ENCODE data around the gene CAPN13. TPM values are rescaled to one million over a fixed set of nuclear protein-coding genes. Genes with fewer than 3 reads are reported as not detected.
A peak's percentile ranks its signal among the peaks of the same experiment; 100 is the strongest.
"Not testable (repeated sequence)": the region's sequence is repeated elsewhere in the genome, so short reads cannot be mapped to it uniquely, and the experiment has no call there.

The CAPN13 gene
- total RNA-seq, 1 donor from 2014 or later, result not detected

DNA sequence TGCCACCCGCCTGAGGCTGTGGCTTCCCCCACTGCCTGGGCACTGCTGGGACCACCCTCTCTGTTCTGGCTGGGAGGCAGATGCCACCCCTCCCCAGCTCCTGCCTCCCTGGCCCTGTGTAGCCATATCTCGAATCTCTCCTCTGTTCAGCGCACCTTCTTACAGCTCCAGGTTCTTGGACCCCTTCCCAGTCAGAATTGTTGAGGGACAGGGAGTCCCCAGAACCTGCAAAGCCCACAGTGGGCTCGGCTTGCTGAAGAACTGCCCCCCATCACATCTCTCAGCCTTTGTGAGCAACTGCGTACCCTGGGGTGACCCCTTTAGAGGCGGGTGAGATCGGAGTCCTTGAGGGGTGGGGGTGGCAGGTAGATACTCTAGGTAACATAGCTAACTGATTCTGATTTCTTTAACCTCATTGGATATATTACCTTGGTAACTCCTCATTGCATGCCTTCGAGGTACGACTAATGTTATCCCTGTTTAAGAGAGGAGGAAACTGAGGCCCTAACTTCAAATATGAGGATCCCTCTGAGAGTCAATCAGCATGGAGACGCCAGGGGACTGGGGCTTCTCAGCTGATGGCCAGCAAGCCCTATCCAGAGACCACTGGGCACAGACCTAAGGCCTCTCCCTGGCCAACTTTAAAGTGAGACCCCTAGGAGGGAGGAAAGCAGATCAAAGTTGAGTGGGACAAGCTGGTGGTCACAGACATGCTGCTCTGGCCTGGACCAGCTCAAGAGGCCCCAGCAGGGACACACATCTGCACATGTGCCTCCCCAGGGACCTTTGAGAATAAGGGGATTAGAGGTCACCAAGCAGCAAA lies 101.3 kb downstream of the CAPN13 start:
- DNase-seq (ENCODE audit: low read depth in 2 of 2), result no peak

DNA sequence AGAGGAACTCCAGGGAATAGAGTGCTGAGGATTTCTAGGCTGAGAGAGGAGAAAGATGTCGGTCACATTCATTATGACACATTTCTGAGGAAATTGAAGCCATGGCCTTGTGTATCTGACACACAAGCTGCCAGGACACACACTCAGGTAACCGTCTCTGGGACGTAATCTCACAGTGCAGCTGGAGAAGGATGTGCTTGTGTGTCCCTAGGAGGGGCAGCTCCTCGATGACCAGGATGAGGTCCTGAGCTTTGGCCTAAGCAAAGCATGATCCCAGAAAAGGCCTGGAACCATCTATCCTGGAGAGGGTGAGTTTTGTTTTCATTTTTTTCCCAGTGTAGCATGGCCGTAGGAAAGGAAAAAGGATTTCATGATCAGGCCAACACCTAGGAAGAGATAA lies 102.2 kb downstream of the CAPN13 start:
- DNase-seq (ENCODE audit: low read depth in 2 of 2), result no peak

DNA sequence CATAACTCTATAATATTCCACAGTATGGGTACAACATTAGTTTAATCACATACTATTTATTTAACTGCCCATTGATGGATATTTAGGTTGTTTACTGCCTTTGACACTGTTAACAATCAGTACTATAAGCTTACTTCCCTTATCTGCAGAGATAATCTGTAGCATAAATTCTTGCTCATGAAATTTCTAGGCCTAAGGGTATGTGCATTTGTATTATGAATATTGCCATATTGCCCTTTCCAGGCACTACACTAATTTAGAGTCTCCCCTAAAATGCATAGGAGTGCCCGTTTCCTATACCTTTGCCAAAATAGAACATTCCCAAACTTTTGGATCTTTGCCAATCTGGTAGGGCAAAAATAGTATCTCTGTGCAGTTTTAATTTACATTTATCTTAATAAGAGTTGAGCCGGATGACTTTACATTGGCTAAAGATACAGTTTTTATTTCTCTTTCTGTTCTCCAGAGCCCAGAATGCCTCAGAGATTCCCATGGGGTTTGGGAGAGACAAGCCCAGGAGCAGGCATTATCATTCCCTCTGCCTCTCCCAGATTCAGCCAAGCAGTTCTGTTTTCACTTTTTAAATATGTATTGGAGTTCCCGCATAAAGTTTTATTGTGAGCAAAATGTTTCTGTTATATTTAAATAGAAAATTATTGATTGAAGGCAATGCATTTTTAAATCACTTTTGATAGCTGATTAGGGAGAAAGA lies 102.8 kb downstream of the CAPN13 start:
- DNase-seq (ENCODE audit: low read depth in 2 of 2), result no peak

DNA sequence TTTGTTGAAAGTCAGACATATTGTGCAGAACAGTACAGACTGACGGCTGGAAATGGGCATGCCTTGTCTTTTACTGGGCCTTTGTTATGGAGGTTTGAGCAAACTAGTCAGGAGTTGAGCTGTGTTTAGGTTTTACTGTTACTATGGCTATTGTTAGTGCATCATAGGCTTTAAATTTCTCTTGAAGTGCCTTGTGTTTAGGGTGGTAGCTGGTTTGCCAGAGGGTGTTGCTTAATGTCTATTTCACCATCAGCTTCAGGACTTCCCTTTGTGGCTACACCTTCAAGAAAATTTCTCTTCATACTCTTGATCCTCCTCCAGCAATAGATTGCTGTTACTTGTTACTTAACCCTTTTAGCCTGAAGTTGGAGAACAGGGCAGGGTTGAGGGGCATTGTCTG lies 104.6 kb downstream of the CAPN13 start:
- no peak for DNase-seq (ENCODE audit: low read depth in 2 of 2)

DNA sequence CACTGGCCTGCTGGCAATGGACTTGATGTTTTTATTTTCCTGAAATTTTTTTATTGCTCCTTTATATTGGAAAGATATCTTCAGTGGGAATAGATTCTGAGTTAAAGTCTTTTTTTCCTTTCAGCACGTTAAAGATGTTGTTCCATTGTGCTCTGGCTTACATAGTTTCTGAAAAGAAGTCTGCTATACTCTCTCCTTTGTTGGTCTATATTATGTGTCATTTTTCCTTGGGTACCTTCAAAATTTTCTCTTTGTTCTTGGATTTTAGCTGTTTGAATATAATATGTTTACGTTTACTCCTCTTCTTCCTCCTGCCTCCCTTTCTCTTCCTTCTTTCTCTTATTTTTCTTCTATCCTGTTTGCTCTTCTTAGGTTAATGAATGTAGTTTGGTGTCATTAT lies 105.5 kb downstream of the CAPN13 start:
- no peak for DNase-seq (ENCODE audit: low read depth in 2 of 2)

DNA sequence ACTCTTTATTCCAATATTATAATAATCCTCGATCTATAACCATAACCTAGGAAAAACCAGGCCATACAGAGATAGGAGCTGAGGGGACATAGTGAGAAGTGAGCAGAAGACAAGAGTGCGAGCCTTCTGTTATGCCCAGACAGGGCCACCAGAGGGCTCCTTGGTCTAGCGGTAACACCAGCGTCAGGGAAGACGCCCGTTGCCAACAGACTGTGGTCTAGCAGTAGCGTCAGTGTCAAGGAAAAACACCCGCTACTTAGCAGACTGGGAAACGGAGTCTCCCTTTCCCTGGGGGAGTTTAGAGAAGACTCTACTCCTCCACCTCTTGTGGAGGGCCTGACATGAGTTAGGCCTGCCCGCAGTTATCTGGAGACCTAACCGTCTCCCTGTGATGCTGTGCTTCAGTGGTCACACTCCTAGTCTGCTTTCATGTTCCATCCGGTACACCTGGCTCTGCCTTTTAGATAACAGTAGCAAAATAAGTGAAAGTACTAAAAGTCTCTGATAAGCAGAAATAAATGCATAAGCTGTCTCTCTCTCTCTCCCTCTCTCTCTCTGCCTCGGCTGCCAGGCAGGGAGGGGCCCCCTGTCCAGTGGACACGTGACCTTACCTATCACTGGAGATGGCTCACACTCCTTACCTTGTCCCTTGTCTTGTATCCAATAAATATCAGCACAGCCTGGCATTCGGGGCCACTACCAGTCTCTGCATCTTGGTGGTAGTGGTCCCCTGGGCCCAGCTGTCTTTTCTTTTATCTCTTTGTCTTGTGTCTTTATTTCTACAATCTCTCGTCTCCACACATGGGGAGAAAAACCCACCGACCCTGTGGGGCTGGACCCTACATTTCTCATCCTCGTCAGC lies 109.8 kb downstream of the CAPN13 start:
- DNase-seq (ENCODE audit: low read depth in 2 of 2), result not testable (repeated sequence)

DNA sequence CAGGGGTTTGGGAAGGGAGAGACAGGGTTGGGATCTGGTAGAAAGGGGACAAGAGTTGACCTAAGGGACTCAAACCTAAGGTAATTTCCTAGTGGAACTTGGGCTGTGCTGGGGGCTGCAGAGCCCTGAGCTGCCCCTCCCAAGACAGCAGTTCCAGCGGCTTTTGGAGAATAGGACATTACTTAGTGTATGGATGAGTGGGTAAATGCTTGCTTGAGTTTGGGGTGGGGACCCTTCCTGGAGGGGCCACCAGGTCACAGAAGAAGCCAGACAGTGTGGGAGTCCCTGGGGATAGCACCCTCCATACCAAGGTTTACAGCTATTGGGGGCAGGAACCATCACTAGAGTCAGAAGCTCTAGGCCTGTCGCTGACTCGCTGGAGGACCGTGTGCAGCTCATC lies 111.5 kb downstream of the CAPN13 start:
- no peak for DNase-seq (ENCODE audit: low read depth in 2 of 2)

DNA sequence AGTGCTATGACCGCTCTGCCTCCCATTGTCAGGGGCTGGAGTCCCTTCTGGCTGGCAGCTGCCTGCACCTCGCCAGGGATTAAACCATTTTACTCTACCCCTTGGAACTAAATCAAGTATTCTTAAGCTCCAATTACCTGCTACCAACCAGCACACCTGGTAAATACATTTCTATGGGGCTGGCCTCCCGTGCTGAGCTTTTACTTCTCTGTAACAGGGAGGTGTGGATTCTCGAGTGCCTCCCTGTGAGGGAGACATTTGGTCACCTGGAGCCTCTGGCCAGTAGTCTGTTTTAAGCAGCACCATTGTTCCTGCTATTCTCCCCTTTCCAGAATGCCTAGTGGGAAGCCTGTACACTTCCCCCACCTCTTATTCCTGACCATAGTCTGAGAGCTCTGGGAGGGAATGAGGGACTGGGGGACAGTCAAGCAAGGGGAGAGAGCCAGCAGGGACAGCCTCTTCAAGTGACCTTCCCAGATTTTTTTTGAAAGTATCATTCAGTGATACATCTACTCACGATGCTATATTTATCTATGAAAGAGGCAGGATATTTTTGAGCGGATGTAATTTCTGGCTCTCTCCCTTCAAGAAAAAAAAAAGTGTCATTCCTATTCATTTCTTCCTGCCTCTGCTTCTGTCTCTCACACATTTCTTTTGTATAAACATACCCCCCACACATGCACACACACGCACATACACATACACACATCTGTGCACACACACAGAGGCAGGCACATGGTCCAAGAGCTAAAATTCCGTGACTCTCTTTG lies 112.8 kb downstream of the CAPN13 start:
- DNase-seq (ENCODE audit: low read depth in 2 of 2), result no peak

DNA sequence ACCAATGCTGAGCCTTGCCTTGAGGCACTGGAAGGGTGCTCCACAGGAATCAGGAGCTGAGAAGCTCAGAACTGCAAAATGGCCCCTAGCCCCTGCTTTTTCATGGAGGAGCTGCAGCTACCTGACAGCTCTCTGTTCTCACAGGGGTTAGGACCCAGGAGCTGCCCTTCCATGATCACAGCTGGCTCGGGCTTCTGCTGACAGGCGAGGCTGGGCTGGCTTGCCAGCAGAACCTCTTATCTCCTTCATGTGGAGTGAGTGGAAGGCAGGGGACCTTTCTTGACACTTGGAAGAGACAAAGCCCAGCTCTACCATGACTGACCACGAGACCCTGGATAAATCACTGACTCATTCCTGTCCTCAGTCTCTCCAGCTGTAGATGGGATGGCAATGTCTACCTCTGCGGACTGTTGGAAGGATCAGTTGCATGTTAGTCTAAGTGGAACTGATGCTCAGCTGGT lies 113.4 kb downstream of the CAPN13 start:
- DNase-seq (ENCODE audit: low read depth in 2 of 2), result no peak

DNA sequence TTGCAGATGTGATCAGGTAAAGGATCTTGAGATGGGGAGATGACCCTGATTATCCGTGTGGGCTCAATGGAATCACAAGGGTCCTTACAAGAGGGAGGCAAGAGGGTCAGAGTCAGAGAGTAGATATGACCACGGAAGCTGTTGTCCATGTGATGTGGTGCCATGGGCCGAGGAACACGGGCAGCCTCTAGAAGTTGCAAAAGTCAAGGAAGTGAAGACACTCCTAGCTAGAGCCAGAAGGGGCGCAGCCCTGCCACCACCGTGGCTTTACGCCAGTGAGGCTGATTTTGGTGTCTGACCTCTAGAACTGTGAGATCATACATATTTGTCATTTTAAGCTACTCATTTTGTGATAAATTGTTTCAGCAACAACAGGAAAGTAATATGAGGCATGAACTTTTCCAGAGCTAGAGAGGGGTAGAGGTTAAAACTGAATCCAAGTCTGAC lies 114.4 kb downstream of the CAPN13 start:
- peak in 1 of 2 donors; percentile 16 for DNase-seq (ENCODE audit: low read depth in 2 of 2)

DNA sequence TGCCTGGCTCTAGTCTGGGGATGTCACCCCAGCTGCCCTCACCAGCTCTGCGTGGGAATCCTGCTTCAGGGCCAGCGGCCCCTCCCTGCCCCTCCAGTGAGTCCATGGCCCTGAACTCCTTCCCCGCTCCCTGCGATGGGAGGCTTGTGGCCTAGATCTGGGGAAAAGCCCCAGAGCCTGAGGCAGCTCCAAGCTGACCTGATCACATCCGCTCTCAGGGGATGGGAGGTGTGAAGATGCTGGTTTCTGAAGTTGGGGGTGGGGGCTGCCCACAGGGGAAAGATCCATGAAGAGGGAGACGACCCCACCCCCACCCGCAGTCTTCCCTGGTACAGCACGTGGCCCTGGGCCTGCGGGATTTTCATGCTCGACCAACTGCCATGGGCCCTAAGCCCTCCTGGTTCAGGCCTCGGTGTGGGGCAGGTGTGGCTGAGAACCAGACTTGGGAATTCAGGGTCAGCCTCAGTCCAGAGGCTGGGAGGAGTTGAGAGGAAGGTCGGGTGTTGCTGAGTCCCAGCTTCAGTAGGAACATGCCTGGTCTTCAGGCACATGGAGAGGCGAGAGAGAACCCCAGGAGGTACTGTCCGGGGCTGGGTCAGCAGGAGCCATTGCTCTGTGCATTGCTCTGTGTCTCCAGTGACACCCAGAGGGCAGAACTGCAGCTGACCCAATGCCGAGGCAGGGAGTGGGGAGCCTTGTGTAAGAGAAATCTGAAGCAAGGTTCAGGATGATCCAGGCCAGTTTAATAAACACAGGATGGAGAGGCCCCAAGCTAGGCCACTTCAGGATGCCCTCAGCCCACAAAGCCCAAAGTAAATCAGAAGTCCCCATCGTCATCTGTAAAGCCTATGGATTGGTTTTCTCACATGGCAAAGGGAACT lies 115.1 kb downstream of the CAPN13 start:
- peak; percentile 10 to 29 for DNase-seq (ENCODE audit: low read depth in 2 of 2)

DNA sequence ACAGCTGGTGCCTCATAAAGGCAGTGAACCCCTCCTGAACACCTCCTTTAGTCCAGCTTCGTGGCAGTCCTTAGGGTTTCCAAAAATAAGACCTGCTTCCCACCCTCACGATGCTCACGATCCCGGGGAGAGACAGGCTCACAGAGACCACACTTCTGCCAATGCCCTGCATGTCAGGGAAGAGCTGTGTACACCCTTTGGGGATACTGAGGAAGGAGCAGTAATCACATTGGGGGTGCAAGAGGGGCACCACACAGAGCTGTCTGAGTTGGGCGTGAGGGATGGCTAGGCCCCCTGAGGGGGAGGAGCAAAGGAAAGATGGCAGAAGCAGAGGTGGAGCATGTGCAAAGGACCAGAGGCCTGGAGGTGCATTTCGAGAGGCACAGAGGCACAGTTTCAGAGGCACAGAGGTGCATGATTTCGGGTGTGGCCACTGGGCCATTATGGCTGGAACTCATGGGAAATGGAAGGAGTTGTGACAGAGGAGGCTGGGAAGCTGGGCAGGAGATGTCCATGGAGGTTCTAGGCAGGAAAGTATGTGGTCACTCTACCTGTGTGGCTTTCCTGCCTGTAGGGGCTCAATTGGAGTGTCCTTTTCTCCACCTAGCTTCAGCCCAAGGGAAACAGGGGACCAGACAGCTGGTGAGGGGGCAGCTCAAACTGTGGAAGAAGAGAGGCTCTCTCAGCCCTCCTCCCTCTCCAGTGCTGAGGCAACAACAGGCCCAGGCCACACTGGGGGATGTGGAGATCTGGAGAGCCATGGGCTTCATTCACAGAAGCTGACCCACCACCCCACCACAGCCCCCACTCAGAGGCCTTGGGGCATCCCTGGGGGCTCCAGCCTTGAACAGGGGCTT lies 115.9 kb downstream of the CAPN13 start:
- DNase-seq (ENCODE audit: low read depth in 2 of 2), result no peak

DNA sequence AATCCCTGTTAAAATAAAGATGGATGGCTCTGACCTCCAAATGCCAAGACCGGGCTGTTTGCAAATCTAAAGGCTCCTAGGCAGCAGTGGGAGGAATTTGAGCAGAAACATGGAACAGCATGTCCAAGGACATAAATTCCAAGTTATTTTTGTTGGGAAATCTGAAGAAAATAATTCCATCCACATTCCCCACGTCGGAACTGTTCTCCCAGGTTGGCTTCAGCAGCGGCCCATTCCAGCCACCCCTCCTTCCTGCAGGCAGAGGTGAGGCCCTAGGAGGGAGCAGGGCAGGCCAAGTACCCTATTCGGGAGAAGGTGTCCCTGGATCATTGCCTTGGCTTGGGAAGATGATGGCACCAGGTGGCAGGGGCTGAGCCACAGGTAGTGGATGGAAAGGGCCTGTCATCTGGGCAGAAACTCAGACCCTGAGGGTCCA lies 117.1 kb downstream of the CAPN13 start:
- no peak for DNase-seq (ENCODE audit: low read depth in 2 of 2)

DNA sequence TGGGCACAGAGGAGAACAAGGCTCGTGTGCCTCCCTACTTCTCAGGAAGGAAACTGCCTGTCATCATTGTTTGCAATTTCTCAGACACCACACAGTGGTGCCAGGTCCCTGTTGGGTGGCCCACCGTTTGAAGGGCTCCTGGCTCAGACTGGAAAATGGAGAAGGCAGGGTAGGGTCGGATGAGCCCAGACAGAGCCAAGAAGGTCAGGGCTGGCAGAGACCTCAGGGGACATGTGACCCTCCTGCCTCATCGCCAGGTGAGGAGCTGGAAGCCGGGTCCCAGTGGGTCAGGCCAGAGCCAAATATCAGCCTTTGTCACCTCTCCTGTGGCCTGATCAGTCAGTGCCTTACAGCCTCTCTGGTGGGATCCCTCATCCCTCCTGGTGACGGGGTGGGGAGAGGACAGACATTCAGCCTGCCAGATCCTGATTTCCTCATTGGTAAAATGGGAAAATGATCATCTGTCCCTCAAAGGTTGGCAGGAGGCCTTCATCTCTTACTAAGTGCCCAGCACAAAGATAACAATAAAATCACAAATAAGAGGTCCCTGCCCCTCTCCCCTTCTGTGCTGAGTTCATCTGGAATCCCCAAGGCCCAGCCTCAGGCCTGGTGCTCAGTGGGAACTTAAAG lies 117.6 kb downstream of the CAPN13 start:
- no peak for DNase-seq (ENCODE audit: low read depth in 2 of 2)

DNA sequence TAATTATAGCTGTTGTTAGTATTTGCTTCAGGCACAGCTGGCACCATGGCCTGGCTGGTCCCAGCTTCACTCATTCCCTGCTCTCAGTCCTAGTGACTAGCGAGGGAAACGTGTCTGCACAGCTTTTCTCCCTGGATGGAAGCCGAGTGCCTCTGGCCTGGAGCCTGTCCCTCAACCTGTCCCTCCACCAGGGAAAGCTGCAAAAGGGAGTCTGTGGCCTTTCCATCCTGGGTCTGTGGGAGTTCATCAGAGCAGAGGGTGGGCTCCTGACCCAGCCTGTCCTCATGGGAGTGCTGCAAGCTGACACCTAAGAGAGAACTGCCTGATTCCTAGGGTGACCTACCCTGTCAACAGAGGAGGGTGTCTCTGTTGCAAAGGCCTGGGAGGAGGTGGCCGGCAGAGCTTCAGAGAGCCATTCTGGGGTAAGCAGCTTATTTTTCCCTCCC lies 118.3 kb downstream of the CAPN13 start:
- no peak for DNase-seq (ENCODE audit: low read depth in 2 of 2)

DNA sequence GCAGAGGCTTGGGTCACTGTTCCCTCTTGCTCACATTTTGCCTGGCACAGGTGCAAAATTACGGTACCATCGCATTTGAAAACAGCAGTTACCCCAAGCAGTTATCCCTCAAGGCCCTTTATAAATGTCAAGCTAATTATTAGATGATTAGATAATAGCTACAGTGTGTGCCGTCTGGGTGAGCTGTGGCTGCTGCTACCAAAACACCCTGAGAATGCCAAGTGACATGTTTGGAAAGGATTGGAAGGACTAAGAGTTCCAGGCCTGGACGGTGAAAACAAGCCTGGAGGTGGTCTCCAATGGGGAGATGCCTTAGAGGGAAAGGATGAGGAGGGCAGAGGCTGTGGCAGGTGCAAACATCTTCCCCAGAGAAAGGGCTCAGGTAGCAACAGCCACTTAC lies 120.6 kb downstream of the CAPN13 start:
- DNase-seq (ENCODE audit: low read depth in 2 of 2), result no peak

DNA sequence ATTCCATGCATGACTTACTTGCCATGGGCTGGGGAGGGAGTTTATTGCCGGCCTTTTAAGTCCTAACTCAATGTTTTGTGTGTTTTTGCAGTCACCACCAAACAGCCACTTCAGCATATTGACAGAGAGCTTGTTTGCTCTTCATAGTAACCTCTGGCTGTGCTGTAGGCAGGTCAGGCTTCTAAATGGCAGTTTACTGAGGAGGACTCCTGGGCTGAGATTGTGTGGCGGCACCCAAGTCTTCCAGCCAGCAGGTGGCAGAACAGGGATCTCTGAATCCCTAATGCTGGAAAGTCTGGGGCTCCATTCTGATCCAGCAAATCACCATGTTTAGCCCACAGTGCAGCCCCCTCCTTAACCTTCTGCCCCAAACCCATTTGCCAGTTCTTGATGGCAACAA lies 121.2 kb downstream of the CAPN13 start:
- DNase-seq (ENCODE audit: low read depth in 2 of 2), result no peak

DNA sequence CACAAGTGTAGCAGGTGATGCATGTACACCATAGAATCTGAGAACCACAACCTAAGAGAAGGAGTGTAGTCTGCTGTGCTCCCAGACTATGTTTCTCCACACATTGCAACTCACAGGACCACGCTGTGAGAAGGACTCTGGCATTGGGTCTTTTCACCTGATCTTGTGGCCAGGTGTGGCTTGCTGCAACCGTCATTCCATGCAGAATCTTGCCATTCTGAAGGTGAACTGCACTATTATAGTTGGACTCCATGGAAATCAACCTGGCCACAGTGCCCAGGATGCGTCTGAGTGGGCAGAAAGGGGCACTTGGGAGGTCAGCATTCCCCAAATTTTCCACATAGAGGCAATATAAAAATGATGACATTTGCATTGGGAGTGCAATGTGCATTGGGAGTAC lies 122.2 kb downstream of the CAPN13 start:
- no peak for DNase-seq (ENCODE audit: low read depth in 2 of 2)

DNA sequence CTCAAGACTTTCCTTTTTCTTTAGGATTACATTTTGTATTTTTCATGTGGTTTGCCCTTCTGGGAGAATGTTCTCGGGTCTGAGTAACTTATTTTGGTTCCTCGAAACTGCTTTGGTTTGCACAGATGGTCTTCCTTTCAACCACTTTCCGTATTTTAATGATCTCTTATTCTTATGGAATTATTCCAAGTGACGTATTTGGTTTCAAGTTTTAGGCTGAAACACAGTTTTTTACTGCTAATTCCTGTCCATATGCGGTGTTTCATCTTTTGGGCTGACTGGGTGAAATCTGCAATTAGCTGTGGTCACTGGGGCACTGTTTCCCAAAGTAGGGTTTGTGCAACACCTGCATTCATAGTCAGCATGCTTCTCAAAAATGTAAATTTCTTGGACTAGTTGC lies 122.7 kb downstream of the CAPN13 start:
- DNase-seq (ENCODE audit: low read depth in 2 of 2), result no peak

Measured in lung microvascular endothelial cell (primary cell).